Stimulated activated CD8-positive, alpha-beta memory T cell treated with anti-CD3 and anti-CD28 coated beads, Interleukin-12 subunit alpha, Interleukin-12 subunit beta, amount 100 ng/mL, for 1 hour (primary cell): ENCODE data around the gene NPR2.
A peak's percentile ranks its signal among the peaks of the same experiment; 100 is the strongest.

Source experiments
- DNase-seq: peaks from one replicate; pipeline ENCODE4 v3.0.0-alpha.2; 2020; ENCODE audit warnings: low read depth

The NPR2 gene

GRCh38 chr9:35800530-35800929 is 9.1 kb downstream of the NPR2 start:
- no peak for DNase-seq

GRCh38 chr9:35801328-35802128 is 10.1 kb downstream of the NPR2 start:
- no peak for DNase-seq

- DNase-seq = no peak
Observed at GRCh38 chr9:35806101-35806500, 14.7 kb downstream of the NPR2 start.

DNA sequence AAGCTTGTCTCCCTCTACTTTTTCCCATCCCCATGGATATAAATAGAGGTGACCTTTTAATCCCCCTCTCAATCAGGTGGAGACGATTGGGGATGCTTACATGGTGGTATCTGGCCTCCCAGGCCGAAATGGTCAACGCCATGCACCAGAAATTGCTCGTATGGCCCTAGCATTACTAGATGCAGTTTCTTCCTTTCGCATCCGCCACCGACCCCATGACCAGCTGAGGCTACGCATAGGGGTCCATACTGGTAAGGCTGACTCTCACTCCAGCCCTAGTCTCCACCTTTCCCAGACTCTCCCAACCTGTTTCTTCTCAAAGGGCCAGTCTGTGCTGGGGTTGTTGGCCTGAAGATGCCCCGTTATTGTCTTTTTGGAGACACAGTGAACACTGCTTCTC is 17.0 kb downstream of the NPR2 start:
- DNase-seq = no peak

GRCh38 chr9:35810122-35810521 is 18.7 kb downstream of the NPR2 start:
- DNase-seq = no peak

DNA sequence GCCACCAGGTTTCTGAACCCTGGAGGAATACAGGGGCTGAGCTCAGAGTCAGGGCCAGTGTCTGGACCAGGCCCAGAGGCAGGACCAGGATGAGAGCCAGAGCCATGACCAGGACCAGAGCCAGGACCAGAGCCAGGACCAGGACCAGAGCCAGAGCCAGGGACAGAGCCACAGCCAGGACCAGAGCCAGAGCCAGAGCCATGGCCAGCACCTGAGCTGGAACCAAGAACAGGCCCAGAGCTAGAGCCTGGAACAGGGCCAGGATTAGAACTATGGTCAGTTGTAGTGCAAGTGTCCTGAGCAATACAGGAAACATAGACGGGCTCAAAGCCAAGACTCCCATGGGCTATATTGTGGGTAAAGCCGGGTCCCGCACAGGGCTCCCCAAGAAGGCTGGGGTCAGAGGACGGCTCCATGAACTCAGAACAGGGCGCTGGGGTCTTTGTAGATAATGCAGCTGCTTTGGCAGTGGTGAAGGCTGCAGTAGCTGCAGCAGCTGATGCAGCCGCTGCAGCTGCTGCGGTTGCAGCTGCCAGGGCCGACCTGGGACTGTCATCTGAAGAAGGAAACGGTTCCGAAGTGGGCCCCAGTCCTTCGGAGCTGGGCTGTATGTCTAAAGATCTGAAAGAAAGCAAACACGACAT is 20.1 kb downstream of the NPR2 start:
- no peak for DNase-seq

- peak; percentile 91 for DNase-seq
Observed at GRCh38 chr9:35812025-35812602, 20.7 kb downstream of the NPR2 start, which contains the start of gene SPAG8. Gene SPAG8, minus strand, starts transcription at chr9:35812262. Its CDS starts 115 bp downstream, at chr9:35812147.

DNA sequence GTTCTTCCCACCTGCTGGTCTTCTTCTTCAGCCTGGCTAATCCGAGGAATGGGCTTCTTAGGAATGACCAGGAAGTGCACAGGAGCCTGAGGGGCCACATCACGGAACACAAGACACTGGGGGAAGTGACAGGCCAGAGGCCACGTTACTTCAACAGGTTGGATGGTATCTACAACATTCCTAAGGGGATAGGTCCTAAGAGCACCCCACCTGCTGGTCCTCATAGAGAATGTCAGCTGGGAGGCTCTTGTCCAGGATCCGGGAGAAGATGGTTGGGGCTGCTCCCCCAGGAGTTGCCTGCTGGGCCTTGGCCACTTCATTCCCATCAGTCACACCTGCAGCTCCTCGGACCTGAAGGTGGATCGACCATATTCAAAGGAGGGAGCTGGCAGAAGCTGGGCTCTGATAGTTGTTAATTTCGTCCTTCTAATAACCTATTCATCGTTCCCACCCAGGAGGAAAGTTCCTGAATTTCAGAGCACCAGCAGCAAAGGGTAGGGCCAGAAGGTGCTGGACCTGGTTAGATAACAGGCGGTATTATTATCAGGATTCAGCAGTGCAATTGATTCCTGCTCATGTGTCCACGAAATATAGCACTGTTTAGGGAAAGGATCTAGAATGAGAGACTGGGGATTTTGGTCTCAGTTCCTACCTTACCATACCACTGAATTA is 22.2 kb downstream of the NPR2 start:
- no peak for DNase-seq

DNA sequence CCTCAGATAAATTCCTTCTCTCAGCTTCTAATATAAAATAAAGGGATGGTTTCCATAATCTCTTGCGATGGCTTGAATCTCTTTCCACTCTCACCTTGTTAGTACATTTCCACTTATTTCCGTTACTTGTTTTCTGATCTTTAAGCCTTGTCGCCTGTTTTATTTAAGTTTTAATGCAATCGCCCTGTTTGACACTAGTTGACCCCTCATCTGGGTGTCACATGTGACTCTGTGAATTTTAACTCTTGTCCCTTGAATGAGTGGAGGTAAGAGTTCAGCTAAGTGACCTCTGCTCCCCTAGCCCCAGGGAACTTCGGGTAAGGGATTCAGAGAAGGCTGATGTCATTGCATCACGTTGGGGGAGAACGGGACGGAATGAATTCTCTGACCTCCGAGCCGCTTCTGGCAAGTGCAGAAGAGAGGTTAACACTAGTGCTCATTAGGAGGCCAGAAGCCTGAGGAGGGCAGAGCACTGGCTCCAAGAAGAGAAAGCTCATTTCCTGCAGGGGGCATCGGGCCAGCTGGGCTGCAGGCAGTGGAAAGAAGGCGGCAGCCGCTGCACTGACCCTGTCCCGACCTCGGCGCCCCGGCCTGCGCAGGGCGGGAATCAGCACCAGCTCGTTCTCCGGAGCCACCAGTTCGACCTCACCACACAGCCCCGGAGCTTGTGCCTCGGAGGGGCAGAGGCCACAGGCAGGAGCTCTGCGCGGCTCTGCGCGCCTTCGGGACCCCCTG is 22.9 kb downstream of the NPR2 start:
- no peak for DNase-seq

DNA sequence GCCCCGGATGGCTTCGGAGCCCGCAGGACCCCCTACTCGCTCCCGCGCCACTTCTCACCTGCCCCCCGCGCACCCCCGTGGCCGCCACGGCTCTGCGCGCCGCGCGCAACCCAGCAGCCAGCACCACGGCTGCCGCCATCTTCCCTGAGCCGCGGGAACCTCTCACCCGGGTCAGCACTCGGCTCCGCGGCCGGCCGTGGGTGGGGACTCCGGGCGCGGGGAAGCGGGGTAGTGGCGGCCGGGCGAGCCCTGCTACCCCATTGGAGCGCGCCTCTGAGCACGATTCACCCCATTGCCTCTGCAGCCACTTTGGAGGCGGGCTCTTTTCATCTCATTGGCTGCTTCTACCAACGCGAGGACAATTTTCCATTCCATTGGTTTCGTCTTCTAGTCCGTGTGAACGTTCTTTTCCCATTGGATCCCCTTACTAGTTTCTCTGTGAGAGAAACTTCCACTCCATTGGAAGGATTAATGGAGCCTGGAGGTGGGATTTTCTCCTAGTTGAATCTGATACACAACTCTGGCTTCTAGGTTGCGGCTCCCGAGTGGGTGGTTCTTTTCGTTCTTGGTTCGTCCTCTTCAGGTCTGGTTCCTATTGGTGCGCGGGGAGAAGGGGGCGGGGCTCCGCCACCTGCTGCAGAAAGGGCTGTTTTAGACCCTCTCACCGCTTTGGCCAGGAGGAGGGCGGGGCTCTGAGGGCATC is 23.6 kb downstream of the NPR2 start, which contains the start of gene HINT2:
TSS of gene HINT2 (minus strand) at position 202 of the 703 bp plus-strand sequence. CDS start at position 139, 63 bp downstream.
- DNase-seq = peak; percentile 95

GRCh38 chr9:35816708-35817107 is 25.3 kb downstream of the NPR2 start:
- no peak for DNase-seq

DNA sequence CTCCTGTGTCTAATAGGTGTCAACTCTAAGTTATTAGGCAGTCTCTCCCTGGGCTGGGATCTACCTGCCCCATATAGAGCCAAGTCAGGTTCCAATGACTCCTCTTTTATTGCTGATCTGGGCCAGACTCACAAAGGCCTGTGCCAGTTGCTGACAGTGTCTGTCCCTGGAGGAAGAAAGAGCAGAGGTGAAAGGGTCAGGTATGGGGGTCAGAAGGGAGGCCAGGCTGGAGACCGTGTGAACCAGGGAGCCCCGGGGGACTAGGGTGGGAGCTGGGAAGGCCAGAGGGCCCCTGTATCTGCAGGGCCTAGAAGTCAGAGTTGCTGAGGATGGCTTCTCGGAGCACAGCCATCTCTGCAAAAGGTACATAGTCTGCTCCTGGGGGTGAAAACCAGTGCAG is 26.9 kb downstream of the NPR2 start:
- DNase-seq = no peak

GRCh38 chr9:35820076-35820475 is 28.7 kb downstream of the NPR2 start:
- DNase-seq = no peak

- DNase-seq = no peak
Observed at GRCh38 chr9:35822926-35823325, 31.5 kb downstream of the NPR2 start.

DNA sequence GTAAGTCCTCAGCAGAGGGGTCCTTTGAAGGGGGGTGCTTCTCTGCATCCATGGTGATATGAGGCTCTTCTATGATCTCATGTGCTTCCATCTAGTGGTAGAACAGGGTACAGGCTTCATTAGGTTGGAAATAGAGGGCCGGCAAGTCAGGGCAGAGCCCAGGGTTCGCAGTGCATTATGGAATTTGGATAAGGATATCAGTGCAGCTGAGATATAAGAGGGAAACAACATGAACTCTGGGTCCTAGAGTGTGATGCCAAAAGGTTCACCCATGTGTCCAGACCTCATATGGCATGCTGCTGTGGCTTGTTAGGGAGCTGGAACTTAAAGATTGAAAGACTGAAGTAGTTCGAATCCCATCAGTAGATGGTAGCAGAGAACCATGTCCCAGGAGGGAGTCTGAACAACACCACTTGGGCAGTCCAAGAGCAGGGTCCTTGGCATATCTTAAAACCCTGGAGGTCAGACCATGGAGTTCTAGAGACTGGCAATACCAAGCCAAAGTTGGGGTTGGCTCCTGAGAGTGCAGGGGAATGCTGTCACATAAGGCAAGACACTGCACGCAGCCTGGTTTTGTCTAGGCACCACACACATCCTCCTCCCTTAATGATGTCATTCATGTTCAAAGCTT is 34.8 kb downstream of the NPR2 start:
- DNase-seq = no peak

- DNase-seq = no peak
Observed at GRCh38 chr9:35827486-35827885, 36.1 kb downstream of the NPR2 start.

DNA sequence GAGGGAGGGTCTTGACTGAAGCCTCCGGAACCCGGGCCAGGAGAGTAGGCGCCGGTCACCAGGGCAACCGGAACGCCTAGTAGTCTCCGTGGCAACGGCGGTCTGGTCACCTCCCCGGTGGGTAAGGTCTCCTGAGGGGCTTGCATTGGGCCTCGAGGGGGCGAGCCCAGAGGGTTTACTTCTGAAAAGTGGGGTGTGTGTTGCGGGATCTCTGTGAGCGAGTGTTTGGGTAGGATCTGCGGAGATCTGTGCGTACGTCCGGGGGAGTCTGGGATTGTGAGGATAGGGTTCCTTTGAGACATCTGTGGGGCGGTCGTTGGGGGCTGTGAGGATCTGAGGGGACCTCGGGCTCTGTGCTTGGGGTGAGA is 37.3 kb downstream of the NPR2 start, which contains the start of gene FAM221B:
TSS of gene FAM221B (minus strand) at position 17 of the 368 bp plus-strand sequence. CDS start 2,571 bp downstream, outside the sequence.
- no peak for DNase-seq

DNA sequence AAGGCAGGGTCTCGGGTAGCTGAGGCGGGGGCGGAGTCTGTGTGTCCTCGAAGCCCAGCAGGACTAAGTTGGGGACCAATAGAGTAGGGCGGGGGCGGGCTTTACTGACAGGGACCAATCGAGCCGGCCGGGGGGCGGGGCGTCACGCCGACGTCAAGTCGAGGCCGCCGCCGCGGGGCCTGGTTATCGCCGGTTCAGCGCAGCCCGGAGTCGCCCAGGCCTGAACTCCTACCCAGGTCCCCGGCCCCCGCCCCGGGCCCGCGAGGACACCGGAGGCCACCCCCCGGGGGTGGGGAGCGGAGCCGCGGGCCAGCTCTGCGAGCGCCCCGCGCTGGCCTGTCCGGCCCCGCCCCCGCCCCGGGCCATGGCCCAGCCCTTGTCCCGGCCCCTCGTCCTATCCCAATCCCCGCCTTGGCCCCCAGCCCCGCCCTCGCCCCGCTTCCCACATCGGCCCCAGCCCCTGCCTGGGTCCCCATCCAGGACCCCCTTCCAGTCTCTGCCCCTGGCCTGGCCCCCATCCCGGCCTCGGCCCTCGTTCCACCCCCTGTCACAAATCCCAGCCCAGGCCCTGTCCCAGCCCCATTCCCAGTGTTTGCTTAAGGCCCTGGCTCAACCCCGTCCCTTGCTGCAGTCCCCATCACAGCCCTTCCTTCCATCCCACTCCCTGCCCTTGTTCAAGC is 37.8 kb downstream of the NPR2 start, which contains the start of gene TMEM8B:
TSS of gene TMEM8B (plus strand) at position 145 of the 680 bp plus-strand sequence. CDS start at position 365, 220 bp downstream.
- DNase-seq = peak; percentile 91

DNA sequence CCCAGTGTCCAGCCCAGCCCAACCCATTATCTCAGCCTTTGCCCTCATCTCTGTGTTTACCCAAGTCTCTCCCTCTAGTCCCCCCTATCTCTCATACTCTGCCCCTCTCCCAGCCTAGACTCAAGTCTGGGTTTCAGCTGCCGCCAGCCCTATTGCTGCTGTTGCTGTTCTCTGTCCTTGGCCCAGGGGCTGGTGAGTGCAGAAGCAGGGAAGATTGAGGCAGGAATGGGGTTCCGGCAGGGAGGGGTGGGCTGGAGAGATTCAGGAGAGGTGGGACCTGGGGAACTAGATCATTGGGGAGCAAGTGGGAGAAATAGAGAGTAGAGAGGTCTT is 38.3 kb downstream of the NPR2 start:
- DNase-seq = no peak

- DNase-seq = no peak
Observed at GRCh38 chr9:35831040-35831439, 39.6 kb downstream of the NPR2 start.
